ENCODE measurements around the gene ARHGEF19.

Gene ARHGEF19

GRCh38 chr1:16256478-16256877, 44.0 kb upstream of the ARHGEF19 start:
- H3K9me3 Mint-ChIP-seq: no peaks in the 10 kb centered on the region
- peak overlapping the region; percentile 19 for H3K27ac Mint-ChIP-seq
- no peak overlapping the region for H3K4me3 Mint-ChIP-seq
- no peak for DNase-seq
- no peaks in the 10 kb centered on the region for H3K27me3 Mint-ChIP-seq (ENCODE audit: low read depth, poor library complexity)
- H3K36me3 Mint-ChIP-seq (ENCODE audit: low read depth): peaks cover 28% of the 10 kb centered on the region
- no peak for TF ChIP-seq CTCF (IDR thresholded peaks at IDR 0.05)
- H3K4me1 Mint-ChIP-seq: peaks cover 19% of the 10 kb centered on the region

- no peaks in the 10 kb centered on the region for H3K9me3 Mint-ChIP-seq
- H3K36me3 Mint-ChIP-seq (ENCODE audit: low read depth): peaks cover 42% of the 10 kb centered on the region
- no peak overlapping the region for H3K27ac Mint-ChIP-seq
- TF ChIP-seq CTCF (IDR thresholded peaks at IDR 0.05): no peak
- H3K4me3 Mint-ChIP-seq: no peak overlapping the region
- DNase-seq: no peak
- no peaks in the 10 kb centered on the region for H3K27me3 Mint-ChIP-seq (ENCODE audit: low read depth, poor library complexity)
- H3K4me1 Mint-ChIP-seq: peaks cover 17% of the 10 kb centered on the region
These were observed 41.9 kb upstream of the ARHGEF19 start for GRCh38 chr1:16254263-16254928.

GRCh38 chr1:16253332-16253922, 41.0 kb upstream of the ARHGEF19 start:
- DNase-seq: no peak
- no peak for TF ChIP-seq CTCF (IDR thresholded peaks at IDR 0.05)
- H3K9me3 Mint-ChIP-seq: no peaks in the 10 kb centered on the region
- no peak overlapping the region for H3K4me3 Mint-ChIP-seq
- no peaks in the 10 kb centered on the region for H3K27me3 Mint-ChIP-seq (ENCODE audit: low read depth, poor library complexity)
- peaks cover 17% of the 10 kb centered on the region for H3K4me1 Mint-ChIP-seq
- H3K36me3 Mint-ChIP-seq (ENCODE audit: low read depth): peaks cover 47% of the 10 kb centered on the region
- H3K27ac Mint-ChIP-seq: no peak overlapping the region

- H3K4me1 Mint-ChIP-seq: peaks cover 17% of the 10 kb centered on the region
- H3K9me3 Mint-ChIP-seq: no peaks in the 10 kb centered on the region
- H3K4me3 Mint-ChIP-seq: no peak overlapping the region
- no peaks in the 10 kb centered on the region for H3K27me3 Mint-ChIP-seq (ENCODE audit: low read depth, poor library complexity)
- H3K36me3 Mint-ChIP-seq (ENCODE audit: low read depth): peaks cover 47% of the 10 kb centered on the region
- TF ChIP-seq CTCF (IDR thresholded peaks at IDR 0.05): no peak
- no peak overlapping the region for H3K27ac Mint-ChIP-seq
- DNase-seq: no peak
These were observed 40.5 kb upstream of the ARHGEF19 start for GRCh38 chr1:16252912-16253311.

GRCh38 chr1:16251381-16251780, 38.9 kb upstream of the ARHGEF19 start:
- no peak for DNase-seq
- no peak overlapping the region for H3K27ac Mint-ChIP-seq
- peaks cover 8% of the 10 kb centered on the region for H3K4me1 Mint-ChIP-seq
- H3K4me3 Mint-ChIP-seq: no peak overlapping the region
- no peaks in the 10 kb centered on the region for H3K27me3 Mint-ChIP-seq (ENCODE audit: low read depth, poor library complexity)
- TF ChIP-seq CTCF (IDR thresholded peaks at IDR 0.05): no peak
- H3K36me3 Mint-ChIP-seq (ENCODE audit: low read depth): peaks cover 59% of the 10 kb centered on the region
- no peaks in the 10 kb centered on the region for H3K9me3 Mint-ChIP-seq

Data from nephron progenitor cell (in vitro differentiated cells).